ENCODE data around the gene CUX1. TPM values are rescaled to one million over a fixed set of nuclear protein-coding genes. Genes with fewer than 3 reads are reported as not detected.
"Not testable (repeated sequence)": the region's sequence is repeated elsewhere in the genome, so short reads cannot be mapped to it uniquely, and the experiment has no call there.

Gene CUX1
- total RNA-seq, 1 donor from 2014 or later = 18.3 TPM

GRCh38 chr7:101921546-101922489 is 104.4 kb downstream of the CUX1 start:
- H3K4me1 ChIP-seq (ENCODE audit: control insufficient read depth in 3 of 3, insufficient read depth in 3 of 3, low read length in 3 of 3) = peaks cover 10 to 33% (median 26%) of the 10 kb centered on the region in 3 donors
- H3K27me3 ChIP-seq (ENCODE audit: control insufficient read depth in 3 of 3, insufficient read depth in 3 of 3, low read length in 3 of 3); H3K9ac ChIP-seq (ENCODE audit: low read depth in 1 of 3, low read length in 3 of 3); H3K27ac ChIP-seq (ENCODE audit: low read depth, low read length); H3K4me3 ChIP-seq (ENCODE audit: low read length in 3 of 3); H3K9me3 ChIP-seq (ENCODE audit: control insufficient read depth in 3 of 3, low read length in 3 of 3): not testable (repeated sequence)
- peaks cover 2 to 12% (median 7%) of the 10 kb centered on the region in 3 donors for H3K36me3 ChIP-seq (ENCODE audit: control insufficient read depth in 3 of 3, insufficient read depth in 3 of 3, low read length in 3 of 3)

GRCh38 chr7:101922631-101923601 is 105.5 kb downstream of the CUX1 start:
- Histone ChIP-seq H3K27me3 (ENCODE audit: control insufficient read depth in 3 of 3, insufficient read depth in 3 of 3, low read length in 3 of 3) (no peaks in the 10 kb centered on the region), H3K9me3 (ENCODE audit: control insufficient read depth in 3 of 3, low read length in 3 of 3) (no peaks in the 10 kb centered on the region), H3K4me1 (ENCODE audit: control insufficient read depth in 3 of 3, insufficient read depth in 3 of 3, low read length in 3 of 3) (peaks cover 10 to 33% (median 26%) of the 10 kb centered on the region in 3 donors), H3K4me3 (ENCODE audit: low read length in 3 of 3) (no peak overlapping the region), H3K27ac (ENCODE audit: low read depth, low read length) (peak overlapping the region; percentile 81), H3K9ac (ENCODE audit: low read depth in 1 of 3, low read length in 3 of 3) (peak overlapping the region; percentile 33 to 74 (median 62)), H3K36me3 (ENCODE audit: control insufficient read depth in 3 of 3, insufficient read depth in 3 of 3, low read length in 3 of 3) (peaks cover 0 to 9% (median 6%) of the 10 kb centered on the region in 3 donors)

DNA sequence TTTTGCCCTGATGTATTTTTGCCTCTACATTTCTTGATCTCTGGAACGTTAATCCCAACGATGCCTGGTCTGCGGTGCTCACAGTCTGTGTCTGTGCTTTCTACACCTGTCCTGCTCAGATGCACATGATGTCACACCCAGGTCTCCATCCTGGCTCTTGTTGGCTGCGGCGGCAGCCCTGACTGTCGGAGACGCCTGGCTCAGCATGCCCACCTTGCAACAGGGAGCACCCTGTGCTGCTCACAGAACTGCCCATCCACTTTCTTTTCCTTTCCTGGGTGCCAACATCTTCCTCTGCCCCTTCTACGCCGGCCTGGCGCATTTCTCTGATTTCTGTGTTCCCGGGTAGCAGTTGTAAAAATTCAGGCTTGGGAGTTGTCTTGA is 106.2 kb downstream of the CUX1 start:
- H3K36me3 ChIP-seq (ENCODE audit: control insufficient read depth in 3 of 3, insufficient read depth in 3 of 3, low read length in 3 of 3) = peaks cover 0 to 3% (median 0%) of the 10 kb centered on the region in 3 donors
- H3K27ac ChIP-seq (ENCODE audit: low read depth, low read length) = peak overlapping the region; percentile 81
- H3K27me3 ChIP-seq (ENCODE audit: control insufficient read depth in 3 of 3, insufficient read depth in 3 of 3, low read length in 3 of 3) = no peaks in the 10 kb centered on the region
- H3K4me1 ChIP-seq (ENCODE audit: control insufficient read depth in 3 of 3, insufficient read depth in 3 of 3, low read length in 3 of 3) = peaks cover 10 to 33% (median 26%) of the 10 kb centered on the region in 3 donors
- peak overlapping the region in 2 of 3 donors; percentile 2 to 45 for H3K4me3 ChIP-seq (ENCODE audit: low read length in 3 of 3)
- no peaks in the 10 kb centered on the region for H3K9me3 ChIP-seq (ENCODE audit: control insufficient read depth in 3 of 3, low read length in 3 of 3)
- H3K9ac ChIP-seq (ENCODE audit: low read depth in 1 of 3, low read length in 3 of 3) = peak overlapping the region; percentile 57 to 74 (median 62)

GRCh38 chr7:101924171-101924570 is 106.7 kb downstream of the CUX1 start:
- no peaks in the 10 kb centered on the region for H3K9me3 ChIP-seq (ENCODE audit: control insufficient read depth in 3 of 3, low read length in 3 of 3)
- peaks cover 10 to 30% (median 26%) of the 10 kb centered on the region in 3 donors for H3K4me1 ChIP-seq (ENCODE audit: control insufficient read depth in 3 of 3, insufficient read depth in 3 of 3, low read length in 3 of 3)
- H3K4me3 ChIP-seq (ENCODE audit: low read length in 3 of 3) = peak overlapping the region in 2 of 3 donors; percentile 2 to 45
- H3K9ac ChIP-seq (ENCODE audit: low read depth in 1 of 3, low read length in 3 of 3) = peak overlapping the region; percentile 57 to 74 (median 62)
- peak overlapping the region; percentile 81 for H3K27ac ChIP-seq (ENCODE audit: low read depth, low read length)
- H3K36me3 ChIP-seq (ENCODE audit: control insufficient read depth in 3 of 3, insufficient read depth in 3 of 3, low read length in 3 of 3) = peaks cover 0 to 2% (median 0%) of the 10 kb centered on the region in 3 donors
- H3K27me3 ChIP-seq (ENCODE audit: control insufficient read depth in 3 of 3, insufficient read depth in 3 of 3, low read length in 3 of 3) = no peaks in the 10 kb centered on the region

DNA sequence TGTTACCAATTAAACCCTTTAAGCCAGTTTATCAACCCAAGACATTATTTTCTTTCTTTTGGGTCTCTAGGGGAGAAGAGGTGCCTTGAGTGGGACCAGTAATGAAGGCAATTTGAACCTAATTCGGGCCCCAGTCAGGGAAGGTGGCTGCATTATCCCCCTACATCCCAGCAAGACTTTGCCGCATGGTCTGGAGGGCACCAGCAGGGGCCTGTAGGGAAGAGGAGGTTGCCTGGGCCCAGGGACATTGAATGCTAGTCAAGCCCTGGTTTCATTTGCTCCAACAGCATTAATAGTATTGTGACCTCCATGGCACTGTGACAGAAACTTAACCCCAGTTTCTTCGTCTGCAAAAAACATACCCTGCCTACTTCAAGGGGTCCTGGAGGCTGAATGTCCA is 108.8 kb downstream of the CUX1 start:
- H3K27me3 ChIP-seq (ENCODE audit: control insufficient read depth in 3 of 3, insufficient read depth in 3 of 3, low read length in 3 of 3) = no peaks in the 10 kb centered on the region
- peaks cover 0 to 5% (median 0%) of the 10 kb centered on the region in 3 donors for H3K9me3 ChIP-seq (ENCODE audit: control insufficient read depth in 3 of 3, low read length in 3 of 3)
- H3K27ac ChIP-seq (ENCODE audit: low read depth, low read length) = peak overlapping the region; percentile 11
- no peak overlapping the region for H3K9ac ChIP-seq (ENCODE audit: low read depth in 1 of 3, low read length in 3 of 3)
- no peak overlapping the region for H3K4me3 ChIP-seq (ENCODE audit: low read length in 3 of 3)
- H3K4me1 ChIP-seq (ENCODE audit: control insufficient read depth in 3 of 3, insufficient read depth in 3 of 3, low read length in 3 of 3) = peaks cover 10 to 24% (median 23%) of the 10 kb centered on the region in 3 donors
- no peaks in the 10 kb centered on the region for H3K36me3 ChIP-seq (ENCODE audit: control insufficient read depth in 3 of 3, insufficient read depth in 3 of 3, low read length in 3 of 3)

DNA sequence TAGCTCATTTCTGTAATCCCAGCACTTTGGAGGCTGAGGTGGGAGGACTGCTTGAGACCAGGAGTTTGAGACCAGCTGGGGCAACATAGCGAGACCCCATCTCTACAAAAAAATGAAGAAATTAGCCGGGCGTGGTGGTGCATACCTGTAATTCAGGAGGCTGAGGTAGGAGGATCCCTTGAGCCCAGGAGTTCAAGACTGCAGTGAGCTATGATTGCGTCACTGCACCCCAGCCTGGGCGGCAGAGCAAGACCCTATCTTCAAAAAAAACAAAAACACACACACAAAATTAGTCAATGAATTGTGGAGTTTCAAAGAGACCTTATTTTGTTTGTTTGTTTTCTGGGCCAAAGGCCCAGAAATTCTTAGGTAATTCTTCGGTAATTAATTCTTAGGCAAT is 110.0 kb downstream of the CUX1 start:
- Histone ChIP-seq H3K9ac (ENCODE audit: low read depth in 1 of 3, low read length in 3 of 3) (no peak overlapping the region), H3K36me3 (ENCODE audit: control insufficient read depth in 3 of 3, insufficient read depth in 3 of 3, low read length in 3 of 3) (no peaks in the 10 kb centered on the region), H3K9me3 (ENCODE audit: control insufficient read depth in 3 of 3, low read length in 3 of 3) (peaks cover 0 to 5% (median 0%) of the 10 kb centered on the region in 3 donors), H3K27me3 (ENCODE audit: control insufficient read depth in 3 of 3, insufficient read depth in 3 of 3, low read length in 3 of 3) (no peaks in the 10 kb centered on the region), H3K4me3 (ENCODE audit: low read length in 3 of 3) (no peak overlapping the region), H3K4me1 (ENCODE audit: control insufficient read depth in 3 of 3, insufficient read depth in 3 of 3, low read length in 3 of 3) (peaks cover 10 to 24% (median 20%) of the 10 kb centered on the region in 3 donors), H3K27ac (ENCODE audit: low read depth, low read length) (no peak overlapping the region)

DNA sequence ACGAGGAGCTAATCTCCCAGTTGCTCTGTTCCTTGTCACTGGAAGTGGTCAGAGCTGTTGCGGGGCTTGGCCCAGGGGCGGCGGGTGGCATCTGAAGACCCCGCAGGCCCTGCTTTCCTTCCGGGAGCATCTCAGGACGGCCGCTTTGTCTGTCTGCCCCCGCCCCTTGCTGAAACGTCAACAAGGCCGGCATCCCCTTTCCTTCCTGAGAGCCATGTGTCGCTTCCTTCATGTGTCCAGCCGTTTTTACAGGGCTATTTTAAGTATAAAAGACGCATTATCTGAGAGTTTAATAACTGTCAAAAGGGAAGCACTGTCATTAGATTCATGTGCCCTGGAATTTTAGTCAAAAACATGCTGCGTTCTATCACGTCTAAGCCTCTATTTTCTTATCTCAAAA is 110.4 kb downstream of the CUX1 start:
- Histone ChIP-seq H3K4me1 (ENCODE audit: control insufficient read depth in 3 of 3, insufficient read depth in 3 of 3, low read length in 3 of 3) (peaks cover 10 to 21% (median 16%) of the 10 kb centered on the region in 3 donors), H3K27ac (ENCODE audit: low read depth, low read length) (no peak overlapping the region), H3K27me3 (ENCODE audit: control insufficient read depth in 3 of 3, insufficient read depth in 3 of 3, low read length in 3 of 3) (no peaks in the 10 kb centered on the region), H3K4me3 (ENCODE audit: low read length in 3 of 3) (no peak overlapping the region), H3K9me3 (ENCODE audit: control insufficient read depth in 3 of 3, low read length in 3 of 3) (peaks cover 0 to 5% (median 0%) of the 10 kb centered on the region in 3 donors), H3K9ac (ENCODE audit: low read depth in 1 of 3, low read length in 3 of 3) (no peak overlapping the region), H3K36me3 (ENCODE audit: control insufficient read depth in 3 of 3, insufficient read depth in 3 of 3, low read length in 3 of 3) (no peaks in the 10 kb centered on the region)

DNA sequence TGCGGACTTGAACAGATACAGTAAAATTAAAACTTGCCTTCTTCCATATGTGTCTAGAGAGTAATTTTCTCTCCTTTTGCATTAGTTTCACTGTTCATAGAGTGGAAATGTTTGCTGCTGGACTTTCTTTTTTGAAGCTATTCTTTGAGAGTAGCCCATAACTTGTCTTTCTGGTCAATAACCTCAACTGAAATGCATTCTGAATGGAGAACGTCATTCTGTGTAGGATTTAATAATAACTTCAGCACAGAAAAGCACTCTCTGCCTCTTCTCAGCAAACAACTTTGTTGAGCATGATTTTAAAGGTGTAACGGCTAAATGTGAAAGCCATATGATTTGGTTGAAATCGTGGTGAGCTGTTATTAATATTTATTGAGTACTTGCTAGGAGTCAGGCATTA is 111.8 kb downstream of the CUX1 start:
- no peak overlapping the region for H3K9ac ChIP-seq (ENCODE audit: low read depth in 1 of 3, low read length in 3 of 3)
- H3K4me1 ChIP-seq (ENCODE audit: control insufficient read depth in 3 of 3, insufficient read depth in 3 of 3, low read length in 3 of 3) = peaks cover 2 to 11% (median 2%) of the 10 kb centered on the region in 3 donors
- H3K9me3 ChIP-seq (ENCODE audit: control insufficient read depth in 3 of 3, low read length in 3 of 3) = peaks cover 0 to 5% (median 0%) of the 10 kb centered on the region in 3 donors
- H3K27ac ChIP-seq (ENCODE audit: low read depth, low read length) = no peak overlapping the region
- no peak overlapping the region for H3K4me3 ChIP-seq (ENCODE audit: low read length in 3 of 3)
- H3K27me3 ChIP-seq (ENCODE audit: control insufficient read depth in 3 of 3, insufficient read depth in 3 of 3, low read length in 3 of 3) = no peaks in the 10 kb centered on the region
- H3K36me3 ChIP-seq (ENCODE audit: control insufficient read depth in 3 of 3, insufficient read depth in 3 of 3, low read length in 3 of 3) = no peaks in the 10 kb centered on the region

DNA sequence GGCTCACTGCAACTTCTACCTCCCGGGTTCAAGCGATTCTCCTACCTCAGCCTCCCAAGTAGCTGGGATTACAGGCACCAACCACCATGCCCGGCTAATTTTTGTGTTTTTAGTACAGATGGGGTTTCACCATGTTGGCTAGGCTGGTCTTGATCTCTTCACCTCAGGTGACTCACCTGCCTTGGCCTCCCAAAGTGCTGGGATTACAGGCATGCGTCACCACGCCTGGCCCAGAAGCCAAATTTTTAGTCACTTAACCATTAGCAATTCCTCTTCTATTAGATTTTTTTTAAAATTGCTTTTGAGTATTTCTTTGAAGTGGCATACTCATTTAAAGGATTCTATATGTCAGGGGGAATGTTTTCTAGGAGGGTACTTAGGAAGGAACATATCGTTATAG is 112.5 kb downstream of the CUX1 start:
- peaks cover 5 to 14% (median 6%) of the 10 kb centered on the region in 3 donors for H3K4me1 ChIP-seq (ENCODE audit: control insufficient read depth in 3 of 3, insufficient read depth in 3 of 3, low read length in 3 of 3)
- H3K27me3 ChIP-seq (ENCODE audit: control insufficient read depth in 3 of 3, insufficient read depth in 3 of 3, low read length in 3 of 3); H3K27ac ChIP-seq (ENCODE audit: low read depth, low read length); H3K4me3 ChIP-seq (ENCODE audit: low read length in 3 of 3); H3K9me3 ChIP-seq (ENCODE audit: control insufficient read depth in 3 of 3, low read length in 3 of 3); H3K9ac ChIP-seq (ENCODE audit: low read depth in 1 of 3, low read length in 3 of 3); H3K36me3 ChIP-seq (ENCODE audit: control insufficient read depth in 3 of 3, insufficient read depth in 3 of 3, low read length in 3 of 3): not testable (repeated sequence)

Measured in skeletal muscle tissue (tissue), 4 donors.